Measurements from ENCODE around the gene CSNK1A1L.

DNA sequence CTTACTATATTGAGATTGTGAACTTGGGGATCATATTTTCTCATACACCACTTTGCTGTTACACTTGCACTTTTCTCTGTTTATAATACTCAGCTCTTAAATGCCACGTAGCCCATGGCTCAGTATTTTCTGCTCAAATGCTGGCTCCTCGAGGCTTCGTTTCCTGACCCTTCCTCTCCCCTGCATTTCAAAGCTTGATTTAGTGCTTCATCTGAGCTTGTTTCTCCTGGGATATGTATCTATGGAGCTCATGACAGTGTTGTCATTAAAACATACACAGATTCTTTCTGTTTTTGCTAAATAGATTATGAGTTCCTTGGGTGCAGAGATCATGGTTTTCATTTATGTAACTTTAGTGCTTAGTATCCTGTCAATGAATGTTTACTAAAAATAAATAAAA is 11.4 kb downstream of the CSNK1A1L start:
- no peak for TF ChIP-seq SP1 (IDR thresholded peaks at IDR 0.05)
- no peak for TF ChIP-seq ZNF384 (IDR thresholded peaks at IDR 0.05)
- no peak for TF ChIP-seq ELF4 (IDR thresholded peaks at IDR 0.05)
- TF ChIP-seq LEF1 (IDR thresholded peaks at IDR 0.05; ENCODE audit: borderline replicate concordance) = no peak
- no peak for TF ChIP-seq BHLHE40 (IDR thresholded peaks at IDR 0.05; ENCODE audit: borderline replicate concordance)
- TF ChIP-seq FOXK2 (IDR thresholded peaks at IDR 0.05) = no peak
- TF ChIP-seq FOXA1 (IDR thresholded peaks at IDR 0.05) = no peak
- TF ChIP-seq, protein P1, sequence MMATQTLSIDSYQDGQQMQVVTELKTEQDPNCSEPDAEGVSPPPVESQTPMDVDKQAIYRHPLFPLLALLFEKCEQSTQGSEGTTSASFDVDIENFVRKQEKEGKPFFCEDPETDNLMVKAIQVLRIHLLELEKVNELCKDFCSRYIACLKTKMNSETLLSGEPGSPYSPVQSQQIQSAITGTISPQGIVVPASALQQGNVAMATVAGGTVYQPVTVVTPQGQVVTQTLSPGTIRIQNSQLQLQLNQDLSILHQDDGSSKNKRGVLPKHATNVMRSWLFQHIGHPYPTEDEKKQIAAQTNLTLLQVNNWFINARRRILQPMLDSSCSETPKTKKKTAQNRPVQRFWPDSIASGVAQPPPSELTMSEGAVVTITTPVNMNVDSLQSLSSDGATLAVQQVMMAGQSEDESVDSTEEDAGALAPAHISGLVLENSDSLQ (IDR thresholded peaks at IDR 0.05) = no peak
- TF ChIP-seq FOXM1 (IDR thresholded peaks at IDR 0.05; ENCODE audit: borderline replicate concordance) = no peak

Data from HEK293T (cell line).